BE2C (cell line): Measurements from ENCODE around the gene CIB2. TPM values are rescaled to one million over a fixed set of nuclear protein-coding genes. Genes with fewer than 3 reads are reported as not detected.
A peak's percentile ranks its signal among the peaks of the same experiment; 100 is the strongest.

Source experiments
- DNase-seq: peaks from one replicate; pipeline ENCODE4 v3.0.0-alpha.2; 2020
- H3K27me3 ChIP-seq: fragments of 250-450 bp; sonication (Bioruptor Pico); 2 replicates; pipeline ENCODE4 v1.5.1; 2020; ENCODE audit warnings: mild to moderate bottlenecking
- H3K36me3 ChIP-seq: fragments of 250-450 bp; sonication (Bioruptor Pico); 2 replicates; pipeline ENCODE4 v1.5.1; 2020; ENCODE audit warnings: mild to moderate bottlenecking
- H3K4me1 ChIP-seq: fragments of 250-450 bp; sonication (Bioruptor Pico); 2 replicates; pipeline ENCODE4 v1.5.1; 2020
- H3K4me3 ChIP-seq: 2 replicates; pipeline ENCODE4 v1.5.1; 2011; ENCODE audit warnings: low read depth, low read length
- H3K9me3 ChIP-seq: fragments of 250-450 bp; sonication (Bioruptor Pico); 2 replicates; pipeline ENCODE4 v1.5.1; 2020
- polyA plus RNA-seq: library from polyadenylated mRNA; unstranded; fragments of >200 nt; gene quantifications from one replicate; pipeline ENCODE4 v1.2.1, GENCODE V29; 2012; ENCODE audit warnings: low read depth, missing spikeins; ENCODE audit not compliant: insufficient read length, insufficient read depth
- TF ChIP-seq, protein P1 (sequence below): IDR thresholded peaks from 2 replicates; pipeline ENCODE4 v1.5.1; 2012; ENCODE audit warnings: mild to moderate bottlenecking, low read depth, low read length

The CIB2 gene
- 12.8 TPM for polyA plus RNA-seq

DNA sequence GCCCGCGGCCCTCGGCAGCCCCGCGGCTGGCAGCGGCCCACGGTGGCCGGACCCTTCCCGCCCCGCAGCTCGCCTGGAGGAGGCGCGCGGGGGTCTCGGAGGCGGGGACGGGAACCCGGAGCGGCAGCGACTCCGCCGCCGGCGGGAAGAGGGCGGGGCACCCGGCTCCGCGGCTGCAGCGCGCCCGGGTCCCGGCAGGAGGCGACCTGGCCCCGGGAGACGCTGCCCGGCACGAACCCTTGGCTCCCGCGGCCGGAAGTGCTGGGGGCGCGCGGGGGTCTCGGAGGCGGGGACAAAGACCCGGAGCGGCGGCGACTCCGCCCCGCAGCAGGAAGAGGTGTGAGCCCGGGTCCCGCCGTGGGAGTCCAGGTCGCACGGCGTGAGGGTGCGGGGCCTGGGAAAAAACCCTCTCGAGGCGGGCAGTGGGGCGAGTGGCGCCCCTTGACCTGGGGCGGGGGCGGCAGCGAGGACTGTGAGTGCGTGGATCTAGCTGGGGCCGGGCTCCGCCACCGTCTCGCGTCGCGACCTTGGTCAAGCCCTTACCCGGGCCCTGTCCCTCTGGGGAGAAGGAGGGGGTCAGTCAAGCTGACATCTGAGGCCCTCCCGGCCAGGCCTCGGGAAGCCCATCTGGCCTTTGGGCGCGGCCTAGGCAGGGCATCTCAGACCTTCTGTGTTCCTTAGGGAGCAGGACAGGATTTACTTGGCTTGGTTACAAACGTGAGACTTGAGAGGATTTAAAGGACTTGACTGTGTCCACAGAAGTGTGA is at the start of gene CIB2:
Gene CIB2, minus strand, starts transcription at position 151 of the 767 bp plus-strand sequence. CDS start 230 bp downstream, outside the sequence.
- Histone ChIP-seq H3K27me3 (no peaks in the 10 kb centered on the region), H3K9me3 (no peaks in the 10 kb centered on the region), H3K36me3 (no peaks in the 10 kb centered on the region), H3K4me3 (peak within 1 kb of the TSS; percentile 79), H3K4me1 (no peaks in the 10 kb centered on the region)
- TF ChIP-seq, protein P1, sequence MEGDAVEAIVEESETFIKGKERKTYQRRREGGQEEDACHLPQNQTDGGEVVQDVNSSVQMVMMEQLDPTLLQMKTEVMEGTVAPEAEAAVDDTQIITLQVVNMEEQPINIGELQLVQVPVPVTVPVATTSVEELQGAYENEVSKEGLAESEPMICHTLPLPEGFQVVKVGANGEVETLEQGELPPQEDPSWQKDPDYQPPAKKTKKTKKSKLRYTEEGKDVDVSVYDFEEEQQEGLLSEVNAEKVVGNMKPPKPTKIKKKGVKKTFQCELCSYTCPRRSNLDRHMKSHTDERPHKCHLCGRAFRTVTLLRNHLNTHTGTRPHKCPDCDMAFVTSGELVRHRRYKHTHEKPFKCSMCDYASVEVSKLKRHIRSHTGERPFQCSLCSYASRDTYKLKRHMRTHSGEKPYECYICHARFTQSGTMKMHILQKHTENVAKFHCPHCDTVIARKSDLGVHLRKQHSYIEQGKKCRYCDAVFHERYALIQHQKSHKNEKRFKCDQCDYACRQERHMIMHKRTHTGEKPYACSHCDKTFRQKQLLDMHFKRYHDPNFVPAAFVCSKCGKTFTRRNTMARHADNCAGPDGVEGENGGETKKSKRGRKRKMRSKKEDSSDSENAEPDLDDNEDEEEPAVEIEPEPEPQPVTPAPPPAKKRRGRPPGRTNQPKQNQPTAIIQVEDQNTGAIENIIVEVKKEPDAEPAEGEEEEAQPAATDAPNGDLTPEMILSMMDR = peak; percentile 36
- DNase-seq = peak; percentile 87

DNA sequence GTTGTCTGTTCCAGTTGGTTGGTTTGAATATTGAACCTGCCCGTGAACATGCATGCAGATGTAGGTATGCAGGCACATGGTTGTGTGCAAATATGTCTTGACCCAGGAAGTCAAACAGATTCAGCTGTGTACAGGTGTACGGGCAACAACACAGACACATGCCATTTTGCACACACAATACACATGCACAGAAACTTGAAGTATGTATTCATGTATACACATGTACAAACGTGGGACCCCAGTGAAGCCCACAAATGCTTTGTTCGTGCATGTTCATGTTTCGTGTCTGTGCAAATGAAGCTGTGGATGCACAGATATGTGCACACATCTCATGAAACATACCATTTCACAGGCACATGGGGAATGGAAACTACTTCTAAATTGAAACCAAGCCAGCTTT is 48.7 kb upstream of the CIB2 start:
- no peaks in the 10 kb centered on the region for H3K36me3 ChIP-seq
- no peak for DNase-seq
- no peaks in the 10 kb centered on the region for H3K4me1 ChIP-seq
- H3K27me3 ChIP-seq = no peaks in the 10 kb centered on the region
- H3K9me3 ChIP-seq = no peaks in the 10 kb centered on the region
- no peak overlapping the region for H3K4me3 ChIP-seq
- TF ChIP-seq, protein P1 = no peak

DNA sequence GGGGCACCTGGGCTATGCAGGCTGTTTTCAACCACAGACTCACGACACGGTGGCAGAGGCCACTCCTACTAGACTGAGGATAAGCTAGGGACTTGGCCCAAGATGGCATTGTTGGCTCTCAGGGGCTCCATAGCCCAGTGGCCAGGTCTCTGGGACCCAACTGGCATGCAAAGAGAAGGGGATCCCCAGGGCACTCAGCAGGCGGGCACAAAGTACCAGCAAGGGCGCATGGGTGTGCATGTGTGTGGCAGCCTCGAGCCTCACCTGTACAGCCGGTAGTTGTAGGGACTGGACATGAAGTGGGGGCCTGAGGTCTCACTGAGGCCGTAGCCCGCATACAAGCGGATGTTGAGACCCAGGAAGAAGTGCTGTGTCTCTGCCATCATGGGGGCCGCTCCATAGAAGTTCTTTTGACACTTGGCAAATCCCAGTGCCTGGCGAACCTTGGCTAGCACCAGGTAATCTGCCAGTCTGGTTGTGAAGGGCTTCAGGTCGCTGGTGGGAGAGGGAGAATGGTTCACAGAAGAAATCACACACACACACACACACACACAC is 48.1 kb upstream of the CIB2 start:
- no peak for DNase-seq
- no peaks in the 10 kb centered on the region for H3K36me3 ChIP-seq
- no peaks in the 10 kb centered on the region for H3K27me3 ChIP-seq
- no peak overlapping the region for H3K4me3 ChIP-seq
- H3K4me1 ChIP-seq = no peaks in the 10 kb centered on the region
- no peaks in the 10 kb centered on the region for H3K9me3 ChIP-seq
- TF ChIP-seq, protein P1 = no peak

DNA sequence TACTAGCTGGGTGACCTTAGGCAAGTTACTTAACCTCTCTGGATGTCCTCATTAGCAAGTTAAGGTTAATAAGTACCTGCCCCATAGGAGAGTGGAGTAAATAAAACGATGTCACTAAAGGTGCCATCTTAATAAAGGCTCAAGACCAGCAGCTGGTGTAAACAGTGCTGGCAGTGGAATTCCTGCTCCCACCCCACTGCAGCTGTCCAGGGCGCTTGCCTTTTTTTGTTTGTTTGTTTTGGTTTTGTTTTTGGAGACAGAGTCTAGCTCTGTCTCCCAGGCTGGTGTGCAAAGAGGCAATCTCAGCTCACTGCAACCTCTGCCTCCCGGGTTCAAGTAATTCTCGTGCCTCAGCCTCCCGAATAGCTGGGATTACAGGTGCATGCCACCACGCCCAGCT is 46.8 kb upstream of the CIB2 start:
- H3K4me1 ChIP-seq = no peaks in the 10 kb centered on the region
- no peaks in the 10 kb centered on the region for H3K36me3 ChIP-seq
- H3K27me3 ChIP-seq = no peaks in the 10 kb centered on the region
- no peaks in the 10 kb centered on the region for H3K9me3 ChIP-seq
- TF ChIP-seq, protein P1 = no peak
- DNase-seq = no peak
- no peak overlapping the region for H3K4me3 ChIP-seq

DNA sequence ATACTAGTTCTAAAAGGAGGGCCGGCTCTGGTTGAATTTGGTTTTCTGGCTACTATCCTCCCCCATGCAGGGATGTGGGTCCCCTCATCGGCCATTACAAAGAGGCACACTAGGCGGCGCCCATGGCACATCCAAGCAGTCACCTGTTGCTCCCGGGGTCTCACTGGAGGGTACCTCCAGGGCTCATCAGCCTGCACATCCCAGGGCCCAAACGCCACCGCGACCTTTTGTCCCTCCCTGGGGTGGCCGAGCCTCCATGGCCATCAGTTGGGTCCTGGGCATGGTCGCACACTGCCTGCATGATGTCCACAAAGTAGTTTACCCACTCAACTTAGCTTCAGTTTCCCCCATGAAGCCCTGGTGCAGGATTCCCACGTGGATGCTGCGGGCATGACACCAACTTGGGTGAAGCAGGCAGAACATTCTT is 46.2 kb upstream of the CIB2 start:
- TF ChIP-seq, protein P1 = peak; percentile 87
- Histone ChIP-seq H3K27me3 (no peaks in the 10 kb centered on the region), H3K4me3 (no peak overlapping the region), H3K9me3 (no peaks in the 10 kb centered on the region), H3K36me3 (no peaks in the 10 kb centered on the region), H3K4me1 (no peaks in the 10 kb centered on the region)
- DNase-seq = peak; percentile 67

DNA sequence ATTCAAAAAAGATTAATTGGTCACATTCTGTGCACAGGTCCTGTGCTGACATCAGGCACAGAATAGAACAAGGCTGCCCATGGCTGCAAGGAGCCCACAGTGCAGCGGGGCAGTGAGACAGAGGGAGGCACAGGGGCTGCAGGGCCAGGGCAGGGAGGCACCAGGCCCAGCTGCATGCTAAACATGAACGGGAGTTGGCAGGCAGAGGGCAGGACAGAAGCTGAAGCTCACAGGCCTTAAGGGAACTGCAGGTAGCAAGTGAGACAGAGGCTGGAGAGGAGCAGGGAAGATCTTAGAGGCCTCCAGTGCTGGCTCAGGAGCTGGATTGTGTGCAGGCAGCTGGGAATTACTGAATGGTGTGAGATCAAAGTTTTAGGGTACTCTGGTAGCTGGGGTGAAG is 44.1 kb upstream of the CIB2 start:
- no peak for DNase-seq
- no peaks in the 10 kb centered on the region for H3K4me1 ChIP-seq
- H3K9me3 ChIP-seq = no peaks in the 10 kb centered on the region
- TF ChIP-seq, protein P1 = no peak
- H3K4me3 ChIP-seq = no peak overlapping the region
- no peaks in the 10 kb centered on the region for H3K27me3 ChIP-seq
- H3K36me3 ChIP-seq = peaks cover 19% of the 10 kb centered on the region
